Measurements from ENCODE around the gene B9D2. TPM values are rescaled to one million over a fixed set of nuclear protein-coding genes. Genes with fewer than 3 reads are reported as not detected.

B9D2 gene
- total RNA-seq, 4 donors from 2014 or later: 6.4 to 9.3 TPM; not detected in 2

DNA sequence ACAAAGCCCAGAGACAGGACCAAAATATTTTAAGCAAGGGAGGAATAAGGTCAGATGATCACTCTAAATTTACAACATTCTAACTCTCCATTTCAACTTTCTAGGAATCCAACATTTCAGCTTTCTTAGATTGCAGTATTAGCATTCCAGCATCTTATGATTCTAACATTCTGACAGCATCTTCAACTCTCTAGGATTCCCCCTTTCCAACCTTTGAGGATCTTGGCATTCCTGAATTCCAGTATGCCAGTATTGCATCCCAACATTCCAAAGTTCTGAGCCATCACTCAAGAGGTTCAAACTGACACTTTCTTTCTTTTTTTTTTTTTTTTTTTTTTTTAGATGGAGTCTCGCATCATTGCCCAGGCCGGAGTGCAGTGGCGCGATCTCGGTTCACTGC is 24.0 kb downstream of the B9D2 start:
- in situ Hi-C loops (cut with MboI; ENCODE audit: low pct_ligation_motif_present in 1 of 4, low pct_unique_long_range_greater_than_20kb in 1 of 4, low sequenced_read_pairs in 3 of 4): loop anchor here in 1 of 4 donors (25.0 kb wide), 1 partner anchor 222 kb away; no protein-coding TSS in a partner anchor
- no peak for DNase-seq
- H3K36me3 ChIP-seq: no peaks in the 10 kb centered on the region
- intact Hi-C loops (cut with DNase I; ENCODE audit: low total_unique reads): no loop called here
- TF ChIP-seq EP300 (IDR thresholded peaks at IDR 0.05; ENCODE audit: low read depth) (no peak), POLR2AphosphoS5 (IDR thresholded peaks at IDR 0.05) (no peak), POLR2A (IDR thresholded peaks at IDR 0.05) (no peak)
- TF ChIP-seq, protein P1, sequence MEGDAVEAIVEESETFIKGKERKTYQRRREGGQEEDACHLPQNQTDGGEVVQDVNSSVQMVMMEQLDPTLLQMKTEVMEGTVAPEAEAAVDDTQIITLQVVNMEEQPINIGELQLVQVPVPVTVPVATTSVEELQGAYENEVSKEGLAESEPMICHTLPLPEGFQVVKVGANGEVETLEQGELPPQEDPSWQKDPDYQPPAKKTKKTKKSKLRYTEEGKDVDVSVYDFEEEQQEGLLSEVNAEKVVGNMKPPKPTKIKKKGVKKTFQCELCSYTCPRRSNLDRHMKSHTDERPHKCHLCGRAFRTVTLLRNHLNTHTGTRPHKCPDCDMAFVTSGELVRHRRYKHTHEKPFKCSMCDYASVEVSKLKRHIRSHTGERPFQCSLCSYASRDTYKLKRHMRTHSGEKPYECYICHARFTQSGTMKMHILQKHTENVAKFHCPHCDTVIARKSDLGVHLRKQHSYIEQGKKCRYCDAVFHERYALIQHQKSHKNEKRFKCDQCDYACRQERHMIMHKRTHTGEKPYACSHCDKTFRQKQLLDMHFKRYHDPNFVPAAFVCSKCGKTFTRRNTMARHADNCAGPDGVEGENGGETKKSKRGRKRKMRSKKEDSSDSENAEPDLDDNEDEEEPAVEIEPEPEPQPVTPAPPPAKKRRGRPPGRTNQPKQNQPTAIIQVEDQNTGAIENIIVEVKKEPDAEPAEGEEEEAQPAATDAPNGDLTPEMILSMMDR (IDR thresholded peaks at IDR 0.05): no peak
- H3K27me3 ChIP-seq: no peaks in the 10 kb centered on the region
- no peaks in the 10 kb centered on the region for H3K9me3 ChIP-seq
- H3K4me1 ChIP-seq: peaks cover 0 to 3% (median 1%) of the 10 kb centered on the region in 4 donors
- WGBS, 2 donors (ENCODE audit: low coverage in 1 of 2): 91 to 100% methylated on average over 2 to 5 of the region's 5 CpGs
- no peak overlapping the region for H3K4me3 ChIP-seq
- H3K27ac ChIP-seq: no peak overlapping the region

DNA sequence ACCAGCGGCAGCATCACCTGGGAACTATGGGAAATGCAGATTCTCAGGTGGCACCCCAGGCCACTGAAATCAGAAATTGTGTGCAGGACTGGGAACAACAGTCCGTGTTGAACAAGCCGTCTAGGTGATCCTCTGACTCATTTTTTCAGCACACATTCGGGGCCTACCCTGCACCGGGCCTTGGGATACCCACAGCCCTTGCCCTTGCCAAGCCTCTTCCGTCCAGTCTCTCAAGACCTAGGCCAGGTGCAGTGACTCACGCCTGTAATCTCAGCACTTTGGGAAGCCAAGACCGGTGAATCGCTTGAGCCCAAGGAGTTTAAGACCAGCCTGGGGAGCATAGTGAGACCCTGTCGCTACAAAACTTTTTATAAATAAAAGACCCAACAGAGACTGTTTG is 28.5 kb downstream of the B9D2 start:
- H3K4me3 ChIP-seq: no peak overlapping the region
- in situ Hi-C loops (cut with MboI; ENCODE audit: low pct_ligation_motif_present in 1 of 4, low pct_unique_long_range_greater_than_20kb in 1 of 4, low sequenced_read_pairs in 3 of 4): loop anchor here in 1 of 4 donors (25.0 kb wide), 1 partner anchor 227 kb away; no protein-coding TSS in a partner anchor
- no peaks in the 10 kb centered on the region for H3K27me3 ChIP-seq
- TF ChIP-seq, protein P1 (IDR thresholded peaks at IDR 0.05): no peak
- TF ChIP-seq POLR2AphosphoS5 (IDR thresholded peaks at IDR 0.05) (no peak), EP300 (IDR thresholded peaks at IDR 0.05; ENCODE audit: low read depth) (no peak), POLR2A (IDR thresholded peaks at IDR 0.05) (no peak)
- H3K9me3 ChIP-seq: no peaks in the 10 kb centered on the region
- DNase-seq: no peak
- peaks cover 0 to 6% (median 1%) of the 10 kb centered on the region in 4 donors for H3K4me1 ChIP-seq
- intact Hi-C loops (cut with DNase I; ENCODE audit: low total_unique reads): no loop called here
- 88 to 94% methylated on average over 3 to 10 of the region's 10 CpGs for WGBS, 2 donors (ENCODE audit: low coverage in 1 of 2)
- no peak overlapping the region for H3K27ac ChIP-seq
- no peaks in the 10 kb centered on the region for H3K36me3 ChIP-seq

DNA sequence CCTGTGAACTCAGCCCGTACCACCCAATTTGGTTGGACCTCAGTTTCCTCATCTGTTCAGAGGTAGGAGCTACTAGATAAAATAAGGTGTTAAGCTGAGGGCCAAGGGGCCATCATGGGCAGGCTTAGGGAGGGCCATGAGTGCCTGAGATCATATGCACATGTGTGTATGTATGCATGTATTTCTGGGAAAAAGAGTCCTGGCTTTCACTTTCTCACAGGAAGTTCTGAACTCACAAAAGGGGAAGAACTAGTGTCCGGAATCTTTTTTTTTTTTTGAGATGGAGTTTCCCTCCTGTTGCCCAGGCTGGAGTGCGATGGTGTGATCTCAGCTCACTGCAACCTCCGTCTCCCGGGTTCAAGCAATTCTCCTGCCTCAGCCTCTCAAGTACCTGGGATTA is 29.2 kb downstream of the B9D2 start:
- TF ChIP-seq EP300 (IDR thresholded peaks at IDR 0.05; ENCODE audit: low read depth) (no peak), POLR2A (IDR thresholded peaks at IDR 0.05) (no peak), POLR2AphosphoS5 (IDR thresholded peaks at IDR 0.05) (no peak)
- TF ChIP-seq, protein P1 (IDR thresholded peaks at IDR 0.05): no peak
- no peaks in the 10 kb centered on the region for H3K27me3 ChIP-seq
- 70 to 81% methylated on average over 3 to 5 of the region's 5 CpGs for WGBS, 2 donors (ENCODE audit: low coverage in 1 of 2)
- in situ Hi-C loops (cut with MboI; ENCODE audit: low pct_ligation_motif_present in 1 of 4, low pct_unique_long_range_greater_than_20kb in 1 of 4, low sequenced_read_pairs in 3 of 4): loop anchor here in 1 of 4 donors (25.0 kb wide), 1 partner anchor 228 kb away; no protein-coding TSS in a partner anchor
- intact Hi-C loops (cut with DNase I; ENCODE audit: low total_unique reads): no loop called here
- H3K36me3 ChIP-seq: no peaks in the 10 kb centered on the region
- no peak overlapping the region for H3K4me3 ChIP-seq
- peak overlapping the region in 1 of 4 donors; percentile 55 for H3K27ac ChIP-seq
- H3K9me3 ChIP-seq: no peaks in the 10 kb centered on the region
- peaks cover 0 to 6% (median 1%) of the 10 kb centered on the region in 4 donors for H3K4me1 ChIP-seq
- no peak for DNase-seq

DNA sequence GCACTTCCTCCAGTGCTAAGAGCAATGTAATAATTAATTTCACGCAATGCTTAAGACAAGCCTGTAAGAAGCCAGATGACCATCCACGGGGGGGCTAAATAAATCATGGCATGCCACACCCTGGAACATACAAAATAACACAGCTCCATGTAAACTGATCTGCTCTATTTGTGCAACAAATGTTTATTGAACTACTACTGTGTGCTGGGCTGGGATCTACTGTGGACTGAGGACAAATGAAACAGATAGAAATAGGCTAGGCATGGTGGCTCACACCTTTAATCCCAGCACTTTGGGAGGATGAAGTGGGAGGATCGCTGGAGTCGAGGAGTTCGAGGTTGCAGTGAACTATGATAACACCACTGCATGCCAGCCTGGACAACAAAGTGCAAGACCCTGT is 31.5 kb downstream of the B9D2 start:
- Histone ChIP-seq H3K27ac (no peak overlapping the region), H3K27me3 (no peaks in the 10 kb centered on the region), H3K36me3 (no peaks in the 10 kb centered on the region), H3K9me3 (no peaks in the 10 kb centered on the region), H3K4me3 (no peak overlapping the region), H3K4me1 (peaks cover 0 to 25% (median 11%) of the 10 kb centered on the region in 4 donors)
- WGBS, 2 donors (ENCODE audit: low coverage in 1 of 2): 82% methylated on average over 5 of the region's 5 CpGs; no CpG with 5 or more reads in 1 of the 2 donors
- intact Hi-C loops (cut with DNase I; ENCODE audit: low total_unique reads) (no loop called here), in situ Hi-C loops (cut with MboI; ENCODE audit: low pct_ligation_motif_present in 1 of 4, low pct_unique_long_range_greater_than_20kb in 1 of 4, low sequenced_read_pairs in 3 of 4) (loop anchor here in 1 of 4 donors (25.0 kb wide), 1 partner anchor 230 kb away; no protein-coding TSS in a partner anchor)
- DNase-seq: no peak
- TF ChIP-seq POLR2A (IDR thresholded peaks at IDR 0.05): no peak
- TF ChIP-seq, protein P1 (IDR thresholded peaks at IDR 0.05): no peak
- TF ChIP-seq POLR2AphosphoS5 (IDR thresholded peaks at IDR 0.05): no peak
- TF ChIP-seq EP300 (IDR thresholded peaks at IDR 0.05; ENCODE audit: low read depth): no peak

All from transverse colon (tissue), 4 donors.